Lung (tissue), 12 donors: ENCODE results near the gene JAG2. TPM values are rescaled to one million over a fixed set of nuclear protein-coding genes. Genes with fewer than 3 reads are reported as not detected.

ENCODE experiments used
- ATAC-seq: fragments of 200-7000 bp; cut with Tn5 transposase; one replicate; pipeline ENCODE4 v1.9.1; 2020; ENCODE audit warnings: moderate number of reproducible peaks; ENCODE audit not compliant: insufficient read depth, low FRiP score
- DNase-seq, 3 donors: peaks; one replicate each; pipeline ENCODE4 v3.0.0-alpha.2; 2013 to 2017
- H3K27ac ChIP-seq, 2 donors: one replicate each; pipeline ENCODE4 v1.5.1; 2013; ENCODE audit warnings: mild to moderate bottlenecking in 2 of 2, moderate library complexity in 2 of 2, control low read depth in 1 of 2, inconsistent platforms in 1 of 2, low read depth in 1 of 2, low read length in 1 of 2
- H3K27me3 ChIP-seq, 3 donors: one replicate each; pipeline ENCODE4 v1.5.1; 2013; ENCODE audit warnings: low read length in 2 of 3; ENCODE audit not compliant: control insufficient read depth in 3 of 3, insufficient read depth in 3 of 3
- H3K36me3 ChIP-seq, 4 donors: one replicate each; pipeline ENCODE4 v1.5.1; 2013; ENCODE audit warnings: low read length in 4 of 4, mild to moderate bottlenecking in 1 of 4, moderate library complexity in 1 of 4; ENCODE audit not compliant: control insufficient read depth in 4 of 4, insufficient read depth in 4 of 4
- H3K4me1 ChIP-seq, 5 donors: one replicate each; pipeline ENCODE4 v1.5.1; 2013; ENCODE audit warnings: low read length in 5 of 5, mild to moderate bottlenecking in 2 of 5, moderate library complexity in 1 of 5; ENCODE audit not compliant: control insufficient read depth in 5 of 5, insufficient read depth in 5 of 5
- H3K4me3 ChIP-seq: one replicate; pipeline ENCODE4 v1.5.1; 2013; ENCODE audit warnings: mild to moderate bottlenecking, control low read depth, moderate library complexity
- H3K9ac ChIP-seq, 2 donors: one replicate each; pipeline ENCODE4 v1.5.1; 2013; ENCODE audit warnings: low read length in 2 of 2, control low read depth in 1 of 2; ENCODE audit not compliant: insufficient read depth in 1 of 2
- H3K9me3 ChIP-seq, 4 donors: one replicate each; pipeline ENCODE4 v1.5.1; 2013; ENCODE audit warnings: low read length in 3 of 4, mild to moderate bottlenecking in 1 of 4, moderate library complexity in 1 of 4; ENCODE audit not compliant: control insufficient read depth in 4 of 4, insufficient read depth in 3 of 4
- WGBS, 2 donors: extraction: QIAGEN DNeasy Blood & Tissue Kit; methylation state at CpG; one replicate each; pipeline ENCODE4 v1.1.7; 2013; 5-methylcytosine and 5-hydroxymethylcytosine counted together
- polyA plus RNA-seq, 2 donors: library from polyadenylated mRNA; stranded (reverse); fragments of 200-250 nt; gene quantifications; one replicate each; pipeline ENCODE4 v1.2.1, GENCODE V29; 2013
- total RNA-seq, 2 donors: library from RNA; depleted of rRNA in 1 of 2; stranded (reverse); fragments of >200 nt in 1 of 2; gene quantifications; one replicate each; pipeline ENCODE4 v1.2.1, GENCODE V29; 2014 to 2021
- TF ChIP-seq, protein P1 (sequence below): IDR thresholded peaks from 2 replicates; pipeline ENCODE4 v1.5.1; 2012; ENCODE audit warnings: mild to moderate bottlenecking; ENCODE audit errors: control extremely low read depth, extremely low read depth
- donor health status: control.
- donor health status: control.
- donor health status: Bipolar disorder and iron deficiency.
- donor health status: healthy.
- donor health status: DM: yes; HTN: yes; CAD: no.

Gene JAG2
- total and polyA plus RNA-seq, 4 donors = 14.1 to 35.1 (median 27.8) TPM

DNA sequence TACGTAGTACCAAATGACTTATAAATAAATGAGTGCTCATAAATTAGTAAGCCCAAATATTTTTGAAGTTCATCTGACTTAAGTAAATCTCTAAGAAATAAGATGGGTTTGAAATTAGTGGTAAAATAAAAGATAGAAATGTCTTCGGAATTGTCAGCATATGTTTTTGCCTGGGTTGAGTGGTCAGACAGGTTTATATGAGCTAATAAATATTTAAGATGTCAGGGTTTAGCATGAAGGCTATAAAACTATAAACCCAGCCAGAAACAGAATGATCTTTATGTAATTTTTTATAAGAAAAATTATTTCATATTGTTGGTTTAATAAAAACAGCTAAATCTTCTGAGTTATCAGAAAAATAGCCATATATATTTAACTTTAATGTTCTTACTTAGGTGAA lies 37.3 kb downstream of the JAG2 start:
- Histone ChIP-seq H3K27me3 (peaks cover 0 to 2% (median 0%) of the 10 kb centered on the region in 3 donors), H3K36me3 (no peaks in the 10 kb centered on the region), H3K4me1 (no peaks in the 10 kb centered on the region), H3K4me3 (no peak overlapping the region), H3K9ac (no peak overlapping the region), H3K27ac (no peak overlapping the region), H3K9me3 (peaks cover 0 to 3% (median 2%) of the 10 kb centered on the region in 4 donors)
- 86 to 93% methylated on average over 2 of the region's 2 CpGs for WGBS, 2 donors
- ATAC-seq (no peak), DNase-seq (no peak)
- TF ChIP-seq, protein P1, sequence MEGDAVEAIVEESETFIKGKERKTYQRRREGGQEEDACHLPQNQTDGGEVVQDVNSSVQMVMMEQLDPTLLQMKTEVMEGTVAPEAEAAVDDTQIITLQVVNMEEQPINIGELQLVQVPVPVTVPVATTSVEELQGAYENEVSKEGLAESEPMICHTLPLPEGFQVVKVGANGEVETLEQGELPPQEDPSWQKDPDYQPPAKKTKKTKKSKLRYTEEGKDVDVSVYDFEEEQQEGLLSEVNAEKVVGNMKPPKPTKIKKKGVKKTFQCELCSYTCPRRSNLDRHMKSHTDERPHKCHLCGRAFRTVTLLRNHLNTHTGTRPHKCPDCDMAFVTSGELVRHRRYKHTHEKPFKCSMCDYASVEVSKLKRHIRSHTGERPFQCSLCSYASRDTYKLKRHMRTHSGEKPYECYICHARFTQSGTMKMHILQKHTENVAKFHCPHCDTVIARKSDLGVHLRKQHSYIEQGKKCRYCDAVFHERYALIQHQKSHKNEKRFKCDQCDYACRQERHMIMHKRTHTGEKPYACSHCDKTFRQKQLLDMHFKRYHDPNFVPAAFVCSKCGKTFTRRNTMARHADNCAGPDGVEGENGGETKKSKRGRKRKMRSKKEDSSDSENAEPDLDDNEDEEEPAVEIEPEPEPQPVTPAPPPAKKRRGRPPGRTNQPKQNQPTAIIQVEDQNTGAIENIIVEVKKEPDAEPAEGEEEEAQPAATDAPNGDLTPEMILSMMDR = no peak

DNA sequence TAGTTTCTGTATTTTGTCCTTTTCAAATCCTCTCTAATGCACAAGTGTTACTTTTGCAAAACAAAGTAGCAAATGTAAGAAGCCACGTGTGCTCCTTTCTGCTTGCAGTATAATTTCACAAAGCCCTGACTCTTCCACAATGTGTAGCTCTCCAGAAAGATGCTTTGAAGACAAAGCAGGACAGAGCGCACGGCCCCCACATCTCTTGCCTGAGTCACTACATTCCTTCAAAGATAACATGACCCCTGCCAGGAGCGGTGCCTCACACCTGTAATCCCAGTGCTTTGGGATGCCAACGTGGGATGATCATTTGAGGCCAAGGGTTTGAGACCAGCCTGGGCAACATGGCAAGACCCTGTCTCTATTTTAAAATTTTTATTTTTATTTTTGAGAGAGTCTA lies 40.5 kb downstream of the JAG2 start:
- DNase-seq (no peak), ATAC-seq (no peak)
- H3K9ac ChIP-seq = no peak overlapping the region
- peaks cover 0 to 4% (median 3%) of the 10 kb centered on the region in 4 donors for H3K9me3 ChIP-seq
- peaks cover 0 to 2% (median 0%) of the 10 kb centered on the region in 3 donors for H3K27me3 ChIP-seq
- no peak overlapping the region for H3K27ac ChIP-seq
- TF ChIP-seq, protein P1 = no peak
- H3K36me3 ChIP-seq = no peaks in the 10 kb centered on the region
- no peak overlapping the region for H3K4me3 ChIP-seq
- H3K4me1 ChIP-seq = no peaks in the 10 kb centered on the region
- WGBS, 2 donors = 67 to 78% methylated on average over 5 of the region's 5 CpGs

DNA sequence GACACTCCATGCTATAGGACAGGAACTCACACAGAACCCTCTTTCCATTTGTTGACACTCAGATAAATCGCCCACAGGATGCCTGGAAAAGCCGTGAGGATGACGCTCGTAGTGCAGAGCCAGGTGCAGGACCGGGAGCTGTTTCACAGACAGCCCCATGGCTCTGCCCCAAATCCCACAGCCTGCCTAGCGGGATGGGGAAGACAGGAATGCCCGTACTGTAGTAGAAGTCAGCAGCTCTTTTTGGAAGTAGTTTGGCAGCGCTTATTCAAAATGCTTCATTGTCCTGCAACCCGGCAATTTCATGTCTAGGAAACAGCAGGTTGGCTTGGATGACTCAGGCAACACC lies 41.6 kb downstream of the JAG2 start:
- TF ChIP-seq, protein P1 = no peak
- Histone ChIP-seq H3K4me1 (no peaks in the 10 kb centered on the region), H3K4me3 (no peak overlapping the region), H3K27ac (no peak overlapping the region), H3K9ac (no peak overlapping the region), H3K36me3 (no peaks in the 10 kb centered on the region), H3K27me3 (no peaks in the 10 kb centered on the region), H3K9me3 (peaks cover 0 to 9% (median 6%) of the 10 kb centered on the region in 4 donors)
- 70 to 87% methylated on average over 9 of the region's 9 CpGs for WGBS, 2 donors
- no peak for ATAC-seq
- DNase-seq = no peak
